HepG2 (cell line): ENCODE measurements around the gene DBNDD1. TPM values are rescaled to one million over a fixed set of nuclear protein-coding genes. Genes with fewer than 3 reads are reported as not detected.

ENCODE experiments used
- ATAC-seq: fragments of 200-7000 bp; cut with Tn5 transposase; 3 replicates; pipeline ENCODE4 v1.9.1; 2020; ENCODE audit warnings: mild to moderate bottlenecking, moderate library complexity
- BruUV-seq: library from RNA; stranded (reverse); fragments of 400-500 nt; replicated peaks from 2 replicates; lab custom pipeline; 2021; lab: Mats Ljungman, UMichigan
- CTCF ChIA-PET: fragments of 300-600 bp; formaldehyde crosslinking; extraction: SDS; loops from one replicate; lab custom pipeline; 2021; ENCODE audit warnings: low total read pairs, inconsistent platforms, low intra/inter-chr PET ratio; lab: Yijun Ruan, JAX
- POLR2A ChIA-PET: fragments of 350-600 bp; sonication (Branson Sonifier 250); formaldehyde crosslinking; loops from one replicate; lab custom pipeline; 2020; ENCODE audit warnings: antibody characterized with exemption, inconsistent platforms; lab: Yijun Ruan, JAX
- DNase-seq: peaks from one replicate; pipeline ENCODE4 v3.0.0-alpha.2; 2015; ENCODE audit warnings: low spot score
- FAIRE-seq: peaks from 3 replicates; lab custom pipeline; 2011; peaks lifted over from hg19 to GRCh38; lab: Jason Lieb, UNC
- H2AFZ ChIP-seq: one replicate; pipeline ENCODE4 v1.6.1; 2011; ENCODE audit warnings: low read length, inconsistent platforms
- H3K27ac ChIP-seq: fragments of 300-600 bp; 3 replicates; pipeline ENCODE4 v1.8.0; 2011; ENCODE audit warnings: mixed run types, mild to moderate bottlenecking, mixed read lengths, low read length, inconsistent platforms; ENCODE audit not compliant: insufficient read depth; ENCODE audit errors: extremely low read length
- H3K27me3 ChIP-seq, 2 experiments: fragments of 200-600 bp in 1 of 2; 2 replicates in 1 of 2; 3 replicates in 1 of 2; pipeline versions ENCODE4 v1.6.0 to v1.8.0; 2011; ENCODE audit warnings: low read length in 2 of 2, mild to moderate bottlenecking in 2 of 2, moderate library complexity in 2 of 2, inconsistent platforms in 1 of 2; ENCODE audit not compliant: insufficient read depth in 2 of 2, control insufficient read depth in 1 of 2
- H3K36me3 ChIP-seq, 2 experiments: fragments of 200-600 bp in 1 of 2; replicated peaks in 1 of 2; 2 replicates in 1 of 2; 3 replicates in 1 of 2; pipeline versions ENCODE4 v1.5.1 to v1.8.0; 2011; ENCODE audit warnings: low read length in 2 of 2, inconsistent platforms in 1 of 2; ENCODE audit not compliant: insufficient read depth in 2 of 2, control insufficient read depth in 1 of 2
- H3K4me1 ChIP-seq: 2 replicates; pipeline ENCODE4 v1.5.1; 2012; ENCODE audit warnings: low read length, inconsistent platforms; ENCODE audit not compliant: insufficient read depth
- H3K4me2 ChIP-seq: 2 replicates; pipeline ENCODE4 v1.6.0; 2011; ENCODE audit warnings: low read depth, low read length, inconsistent platforms
- H3K4me3 ChIP-seq, 3 experiments: fragments of 200-600 bp in 1 of 3; sonication (generic), shearing (Covaris generic) in 1 of 3; replicated peaks in 1 of 3; 2 replicates each; pipeline ENCODE4 v1.5.1; 2011 to 2016; ENCODE audit warnings: low read length in 3 of 3, inconsistent platforms in 2 of 3, low read depth in 2 of 3, mild to moderate bottlenecking in 2 of 3, control low read depth in 1 of 3, mixed read lengths in 1 of 3; ENCODE audit not compliant: insufficient read depth in 1 of 3
- H3K79me2 ChIP-seq: one replicate; pipeline ENCODE4 v1.6.1; 2011; ENCODE audit warnings: low read length, inconsistent platforms; ENCODE audit not compliant: insufficient read depth
- H3K9ac ChIP-seq: 2 replicates; pipeline ENCODE4 v1.6.0; 2011; ENCODE audit warnings: mild to moderate bottlenecking, low read depth, low read length, inconsistent platforms; ENCODE audit not compliant: insufficient read depth
- H3K9me3 ChIP-seq: 2 replicates; pipeline ENCODE4 v1.5.1; 2012; ENCODE audit warnings: mild to moderate bottlenecking, low read length
- H4K20me1 ChIP-seq: 2 replicates; pipeline ENCODE4 v1.6.0; 2011; ENCODE audit warnings: inconsistent platforms, mild to moderate bottlenecking, low read length, moderate library complexity; ENCODE audit not compliant: insufficient read depth
- CAMTA2 ChIP-seq: sonication (generic); formaldehyde crosslinking; IDR thresholded peaks from 2 replicates; pipeline ENCODE4 v1.4.0; 2020; ENCODE audit warnings: mild to moderate bottlenecking, missing genetic modification reagents, borderline replicate concordance
- CENPT ChIP-seq: sonication (generic); formaldehyde crosslinking; IDR thresholded peaks from 2 replicates; pipeline ENCODE4 v1.8.0; 2022; ENCODE audit warnings: low read depth, mild to moderate bottlenecking, moderate library complexity, missing genetic modification reagents
- GABPA ChIP-seq, 2 experiments: IDR thresholded peaks; 2 replicates each; pipeline ENCODE4 v1.6.1; 2011 to 2016; ENCODE audit warnings: low read depth in 2 of 2, low read length in 1 of 2, missing biosample characterization in 1 of 2, missing genetic modification characterization in 1 of 2
- GATAD2A ChIP-seq: IDR thresholded peaks from 2 replicates; pipeline ENCODE4 v1.6.1; 2016
- GLI4 ChIP-seq: sonication (generic); formaldehyde crosslinking; IDR thresholded peaks from 2 replicates; pipeline ENCODE4 v1.5.1; 2020; ENCODE audit warnings: missing genetic modification reagents, mild to moderate bottlenecking, moderate library complexity, borderline replicate concordance
- KLF13 ChIP-seq: sonication (generic); formaldehyde crosslinking; IDR thresholded peaks from 2 replicates; pipeline ENCODE4 v1.4.0; 2020; ENCODE audit warnings: mild to moderate bottlenecking, missing genetic modification reagents
- MBD4 ChIP-seq: IDR thresholded peaks from 2 replicates; pipeline ENCODE4 v1.6.1; 2012; ENCODE audit warnings: low read length, inconsistent platforms, borderline replicate concordance
- MED8 ChIP-seq: sonication (generic); formaldehyde crosslinking; IDR thresholded peaks from 2 replicates; pipeline ENCODE4 v1.8.1; 2023; ENCODE audit warnings: mild to moderate bottlenecking, missing genetic modification reagents; ENCODE audit not compliant: insufficient replicate concordance
- MXD1 ChIP-seq: sonication (generic); formaldehyde crosslinking; IDR thresholded peaks from 2 replicates; pipeline ENCODE4 v1.4.0; 2020; ENCODE audit warnings: mild to moderate bottlenecking, missing genetic modification reagents
- MYC ChIP-seq: sonication (generic); formaldehyde crosslinking; IDR thresholded peaks from 2 replicates; pipeline ENCODE4 v1.9.0; 2021; ENCODE audit warnings: missing genetic modification reagents, borderline replicate concordance
- PHB2 ChIP-seq: fragments of 450-650 bp; IDR thresholded peaks from 2 replicates; pipeline ENCODE4 v1.6.1; 2018; ENCODE audit not compliant: partially characterized antibody
- PHF20 ChIP-seq: sonication (generic); formaldehyde crosslinking; IDR thresholded peaks from 2 replicates; pipeline ENCODE4 v1.5.0; 2020; ENCODE audit warnings: mild to moderate bottlenecking, missing genetic modification reagents
- REPIN1 ChIP-seq: sonication (generic); formaldehyde crosslinking; IDR thresholded peaks from 2 replicates; pipeline ENCODE4 v1.8.0; 2022; ENCODE audit warnings: missing genetic modification reagents, low read depth, mild to moderate bottlenecking, borderline replicate concordance
- SRSF1 ChIP-seq: fragments of 200-400 bp; formaldehyde crosslinking; optimal IDR thresholded peaks from 2 replicates; pipeline ENCODE3; 2017; ENCODE audit warnings: mild to moderate bottlenecking, low read depth, low read length, moderate library complexity
- STAG1 ChIP-seq: sonication (generic); formaldehyde crosslinking; IDR thresholded peaks from 2 replicates; pipeline ENCODE4 v1.4.0; 2020; ENCODE audit warnings: missing genetic modification reagents
- TGIF2 ChIP-seq: IDR thresholded peaks from 2 replicates; pipeline ENCODE4 v1.6.1; 2016; ENCODE audit warnings: control low read depth, missing compliant biosample characterization
- ZNF282 ChIP-seq: fragments of 450-650 bp; IDR thresholded peaks from 2 replicates; pipeline ENCODE4 v1.6.1; 2018; ENCODE audit not compliant: partially characterized antibody
- ZNF33A ChIP-seq: sonication (generic); formaldehyde crosslinking; IDR thresholded peaks from 2 replicates; pipeline ENCODE4 v1.5.1; 2020; ENCODE audit warnings: missing genetic modification reagents, mild to moderate bottlenecking, moderate library complexity, borderline replicate concordance
- ZNF343 ChIP-seq: sonication (generic); formaldehyde crosslinking; IDR thresholded peaks from 2 replicates; pipeline ENCODE4 v1.4.0; 2020; ENCODE audit warnings: mild to moderate bottlenecking, missing genetic modification reagents
- WGBS: methylation state at CpG from one replicate; pipeline ENCODE4 v1.1.6; 2017; ENCODE audit warnings: low lambda C conversion rate; 5-methylcytosine and 5-hydroxymethylcytosine counted together
- in situ Hi-C: cut with HindIII; loops from 2 replicates; pipeline ENCODE4 v1.10.0; 2017; ENCODE audit warnings: low pct_unique_long_range_greater_than_20kb; ENCODE audit not compliant: extremely low pct_ligation_motif_present
- intact Hi-C: fragments of 100-400 bp; cut with micrococcal nuclease; formaldehyde crosslinking; loops from one replicate; pipeline ENCODE4 v1.10.0; 2022; ENCODE audit not compliant: unreplicated experiment
- polyA plus RNA-seq, 8 experiments: library from polyadenylated mRNA; depleted of rRNA in 3 of 8; stranded (reverse) in 7 of 8; unstranded in 1 of 8; fragments of >200 nt; fragmentation: Illumina TruSeq in 4 of 8; extraction: Trizol in 4 of 8; gene quantifications; 2 replicates each; pipeline versions ENCODE4 v1.2.1 to v1.2.3, GENCODE V29; 2011 to 2016; ENCODE audit warnings: low read depth in 4 of 8, missing spikeins in 1 of 8, mixed read lengths in 1 of 8; ENCODE audit not compliant: insufficient read depth in 1 of 8
- total RNA-seq, 5 experiments: library from RNA; depleted of rRNA; stranded (reverse); fragments of >200 nt; fragmentation: Illumina TruSeq; extraction: Trizol; gene quantifications; 2 replicates each; pipeline ENCODE4 v1.2.3, GENCODE V29; 2016; ENCODE audit warnings: low read depth in 1 of 5
- TF ChIP-seq, protein P1 (sequence below): sonication (generic); formaldehyde crosslinking; IDR thresholded peaks from 2 replicates; pipeline ENCODE4; 2020; ENCODE audit warnings: missing genetic modification reagents, mild to moderate bottlenecking, borderline replicate concordance

The DBNDD1 gene
- total and polyA plus RNA-seq, 2 of the 13 experiments (the other 11 are each of a cell fraction or from before 2014, with no cell fraction given): 17.0 to 40.4 TPM

GRCh38 chr16:89973654-89974335, 45.5 kb downstream of the DBNDD1 start:
- H3K4me2 ChIP-seq: peak overlapping the region; percentile 94
- no peaks in the 10 kb centered on the region for H3K9me3 ChIP-seq
- WGBS: 13% methylated on average over 13 of the region's 13 CpGs
- no TSS peak for BruUV-seq
- no peaks in the 10 kb centered on the region for H4K20me1 ChIP-seq
- CTCF ChIA-PET: interaction anchor here (0.8 kb wide), 1 partner anchor 45 kb away, joined by 3 read pairs; the partner anchor contains the start of gene DBNDD1
- peaks cover 10 to 20% of the 10 kb centered on the region in 2 experiments for H3K36me3 ChIP-seq
- peak overlapping the region; percentile 94 for H3K9ac ChIP-seq
- peak; percentile 83 for FAIRE-seq
- peak overlapping the region; percentile 76 to 96 (median 95) for H3K4me3 ChIP-seq
- peak; percentile 84 for DNase-seq
- POLR2A ChIA-PET: interaction anchor here (0.6 to 7.1 kb wide), 17 partner anchors 8 to 136 kb away, joined by 3 to 84 read pairs (median 5); partner anchors contain the start of genes DBNDD1, DEF8, MC1R and TCF25
- ATAC-seq: peak; percentile 57
- H3K4me1 ChIP-seq: peaks cover 49% of the 10 kb centered on the region
- in situ Hi-C loops: no loop called here
- H3K79me2 ChIP-seq: peaks cover 77% of the 10 kb centered on the region
- H2AFZ ChIP-seq: no peak overlapping the region
- intact Hi-C loops: no loop called here
- H3K27ac ChIP-seq: peak overlapping the region; percentile 88
- no peaks in the 10 kb centered on the region; a peak in 1 of 5 replicates for H3K27me3 ChIP-seq
- no peak for TF ChIP-seq PHF20 (CRISPR knock-in tag)
- TF ChIP-seq MYC (CRISPR knock-in tag): peak; percentile 0; the same call in 1 of the 2 replicates
- TF ChIP-seq ZNF282: no peak
- no peak for TF ChIP-seq GLI4 (CRISPR knock-in tag)
- 0 out of 2 replicates have a peak, but pooled peaks have one; percentile 7 for TF ChIP-seq GABPA (IDR thresholded peaks at IDR 0.05; ENCODE audit: low read depth, low read length)
- no peak for TF ChIP-seq GABPA (CRISPR knock-in tag; IDR thresholded peaks at IDR 0.05; ENCODE audit: low read depth)
- peak; percentile 44; the same call in 1 of the 2 replicates for TF ChIP-seq TGIF2 (CRISPR knock-in tag)
- TF ChIP-seq MED8 (CRISPR knock-in tag): no peak
- TF ChIP-seq CENPT: no peak
- TF ChIP-seq ZNF343 (CRISPR knock-in tag): no peak
- TF ChIP-seq CAMTA2 (CRISPR knock-in tag): no peak
- TF ChIP-seq KLF13 (CRISPR knock-in tag): no peak
- no peak for TF ChIP-seq PHB2
- TF ChIP-seq, protein P1, sequence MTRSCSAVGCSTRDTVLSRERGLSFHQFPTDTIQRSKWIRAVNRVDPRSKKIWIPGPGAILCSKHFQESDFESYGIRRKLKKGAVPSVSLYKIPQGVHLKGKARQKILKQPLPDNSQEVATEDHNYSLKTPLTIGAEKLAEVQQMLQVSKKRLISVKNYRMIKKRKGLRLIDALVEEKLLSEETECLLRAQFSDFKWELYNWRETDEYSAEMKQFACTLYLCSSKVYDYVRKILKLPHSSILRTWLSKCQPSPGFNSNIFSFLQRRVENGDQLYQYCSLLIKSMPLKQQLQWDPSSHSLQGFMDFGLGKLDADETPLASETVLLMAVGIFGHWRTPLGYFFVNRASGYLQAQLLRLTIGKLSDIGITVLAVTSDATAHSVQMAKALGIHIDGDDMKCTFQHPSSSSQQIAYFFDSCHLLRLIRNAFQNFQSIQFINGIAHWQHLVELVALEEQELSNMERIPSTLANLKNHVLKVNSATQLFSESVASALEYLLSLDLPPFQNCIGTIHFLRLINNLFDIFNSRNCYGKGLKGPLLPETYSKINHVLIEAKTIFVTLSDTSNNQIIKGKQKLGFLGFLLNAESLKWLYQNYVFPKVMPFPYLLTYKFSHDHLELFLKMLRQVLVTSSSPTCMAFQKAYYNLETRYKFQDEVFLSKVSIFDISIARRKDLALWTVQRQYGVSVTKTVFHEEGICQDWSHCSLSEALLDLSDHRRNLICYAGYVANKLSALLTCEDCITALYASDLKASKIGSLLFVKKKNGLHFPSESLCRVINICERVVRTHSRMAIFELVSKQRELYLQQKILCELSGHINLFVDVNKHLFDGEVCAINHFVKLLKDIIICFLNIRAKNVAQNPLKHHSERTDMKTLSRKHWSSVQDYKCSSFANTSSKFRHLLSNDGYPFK (CRISPR knock-in tag): no peak
- no peak for TF ChIP-seq MXD1 (CRISPR knock-in tag)
- TF ChIP-seq ZNF33A: no peak
- TF ChIP-seq SRSF1: no peak
- TF ChIP-seq REPIN1: 0 out of 2 replicates have a peak, but pooled peaks have one; percentile 34
- TF ChIP-seq MBD4: no peak
- TF ChIP-seq STAG1 (CRISPR knock-in tag): peak; percentile 29
- TF ChIP-seq GATAD2A: peak; percentile 43; the same call in 1 of the 2 replicates
